Measurements from ENCODE around the gene CCR4. TPM values are rescaled to one million over a fixed set of nuclear protein-coding genes. Genes with fewer than 3 reads are reported as not detected.
"Not testable (repeated sequence)": the region's sequence is repeated elsewhere in the genome, so short reads cannot be mapped to it uniquely, and the experiment has no call there.

The CCR4 gene
- total RNA-seq, 1 donor from 2014 or later, result not detected

- no peak for DNase-seq (ENCODE audit: extremely low spot score, unreplicated experiment)
- Mint-ChIP-seq H3K27me3 (no peaks in the 10 kb centered on the region), H3K36me3 (no peaks in the 10 kb centered on the region), H3K9me3 (no peaks in the 10 kb centered on the region), H3K27ac (no peak overlapping the region), H3K4me1 (ENCODE audit: unreplicated experiment) (peaks cover 4% of the 10 kb centered on the region), H3K4me3 (no peak overlapping the region)
- TF ChIP-seq CTCF (conservative IDR thresholded peaks at IDR 0.05), result no peak
Observed at GRCh38 chr3:32937331-32937730, 14.1 kb upstream of the CCR4 start.

GRCh38 chr3:32939531-32940284 is 11.7 kb upstream of the CCR4 start:
- not testable (repeated sequence) for H3K27me3 Mint-ChIP-seq; H3K27ac Mint-ChIP-seq; H3K4me1 Mint-ChIP-seq (ENCODE audit: unreplicated experiment); H3K4me3 Mint-ChIP-seq; H3K36me3 Mint-ChIP-seq; H3K9me3 Mint-ChIP-seq; DNase-seq (ENCODE audit: extremely low spot score, unreplicated experiment)

GRCh38 chr3:32940726-32941125 is 10.7 kb upstream of the CCR4 start:
- Mint-ChIP-seq H3K4me3 (no peak overlapping the region), H3K36me3 (no peaks in the 10 kb centered on the region), H3K4me1 (ENCODE audit: unreplicated experiment) (peaks cover 4% of the 10 kb centered on the region), H3K27ac (no peak overlapping the region), H3K27me3 (no peaks in the 10 kb centered on the region), H3K9me3 (no peaks in the 10 kb centered on the region)
- no peak for DNase-seq (ENCODE audit: extremely low spot score, unreplicated experiment)
- no peak for TF ChIP-seq CTCF (conservative IDR thresholded peaks at IDR 0.05)

- H3K36me3 Mint-ChIP-seq, result no peaks in the 10 kb centered on the region
- no peak overlapping the region for H3K27ac Mint-ChIP-seq
- no peaks in the 10 kb centered on the region for H3K4me1 Mint-ChIP-seq (ENCODE audit: unreplicated experiment)
- no peaks in the 10 kb centered on the region for H3K9me3 Mint-ChIP-seq
- no peak for DNase-seq (ENCODE audit: extremely low spot score, unreplicated experiment)
- no peak overlapping the region for H3K4me3 Mint-ChIP-seq
- H3K27me3 Mint-ChIP-seq, result no peaks in the 10 kb centered on the region
- TF ChIP-seq CTCF (conservative IDR thresholded peaks at IDR 0.05), result no peak
Observed at GRCh38 chr3:32945136-32945535, 6.3 kb upstream of the CCR4 start.

- not testable (repeated sequence) for H3K4me3 Mint-ChIP-seq; DNase-seq (ENCODE audit: extremely low spot score, unreplicated experiment); H3K36me3 Mint-ChIP-seq; H3K27me3 Mint-ChIP-seq; H3K27ac Mint-ChIP-seq; H3K9me3 Mint-ChIP-seq; H3K4me1 Mint-ChIP-seq (ENCODE audit: unreplicated experiment)
Observed at GRCh38 chr3:32945598-32945997, 5.8 kb upstream of the CCR4 start.

- TF ChIP-seq CTCF (conservative IDR thresholded peaks at IDR 0.05), result no peak
- H3K4me3 Mint-ChIP-seq, result no peak overlapping the region
- no peaks in the 10 kb centered on the region for H3K36me3 Mint-ChIP-seq
- no peaks in the 10 kb centered on the region for H3K4me1 Mint-ChIP-seq (ENCODE audit: unreplicated experiment)
- H3K27ac Mint-ChIP-seq, result no peak overlapping the region
- no peaks in the 10 kb centered on the region for H3K27me3 Mint-ChIP-seq
- H3K9me3 Mint-ChIP-seq, result no peaks in the 10 kb centered on the region
- no peak for DNase-seq (ENCODE audit: extremely low spot score, unreplicated experiment)
Observed at GRCh38 chr3:32946973-32947788, 4.3 kb upstream of the CCR4 start.
